ENCODE data around the gene NAV1.

The NAV1 gene

GRCh38 chr1:201566933-201567801, 28.2 kb downstream of the NAV1 start:
- H3K27ac ChIP-seq, result no peak overlapping the region
- H3K27me3 ChIP-seq, result no peaks in the 10 kb centered on the region
- no peaks in the 10 kb centered on the region for H3K36me3 ChIP-seq
- no peak overlapping the region for H3K4me3 ChIP-seq (ENCODE audit: low read depth in 1 of 2, low read length in 1 of 2)
- TF ChIP-seq CTCF (IDR thresholded peaks at IDR 0.05), result no peak
- no peaks in the 10 kb centered on the region for H3K9me3 ChIP-seq
- peaks cover 0 to 7% of the 10 kb centered on the region in 2 experiments for H3K4me1 ChIP-seq (ENCODE audit: control insufficient read depth in 1 of 2, insufficient read depth in 1 of 2, low read depth in 1 of 2, low read length in 1 of 2)

DNA sequence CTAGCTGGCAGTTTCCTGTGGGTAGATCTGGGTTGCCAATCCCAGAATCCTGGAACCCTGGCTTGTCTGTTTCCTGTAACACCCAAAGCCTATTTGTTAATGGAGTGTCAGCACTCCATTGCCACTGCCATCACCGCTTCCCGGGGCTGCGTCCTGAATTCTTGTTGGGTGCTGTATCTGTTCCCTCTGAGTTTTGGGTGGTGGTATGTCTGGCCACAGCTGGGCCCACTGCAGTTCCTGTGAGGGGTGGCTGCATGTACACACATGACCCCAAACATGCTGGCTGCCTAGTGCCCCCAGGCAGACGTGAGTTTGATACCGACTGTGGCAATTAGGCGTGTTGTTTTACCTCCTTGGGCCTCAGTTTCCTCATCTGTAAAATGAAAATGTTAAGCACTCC, 29.3 kb downstream of the NAV1 start:
- Histone ChIP-seq H3K9me3 (no peaks in the 10 kb centered on the region), H3K4me3 (ENCODE audit: low read depth in 1 of 2, low read length in 1 of 2) (no peak overlapping the region), H3K27me3 (no peaks in the 10 kb centered on the region), H3K36me3 (no peaks in the 10 kb centered on the region), H3K27ac (no peak overlapping the region), H3K4me1 (ENCODE audit: control insufficient read depth in 1 of 2, insufficient read depth in 1 of 2, low read depth in 1 of 2, low read length in 1 of 2) (peaks cover 0 to 7% of the 10 kb centered on the region in 2 experiments)
- no peak for TF ChIP-seq CTCF (IDR thresholded peaks at IDR 0.05)

- no peak overlapping the region for H3K27ac ChIP-seq
- TF ChIP-seq CTCF (IDR thresholded peaks at IDR 0.05), result no peak
- H3K27me3 ChIP-seq, result no peaks in the 10 kb centered on the region
- no peak overlapping the region for H3K4me3 ChIP-seq (ENCODE audit: low read depth in 1 of 2, low read length in 1 of 2)
- H3K4me1 ChIP-seq (ENCODE audit: control insufficient read depth in 1 of 2, insufficient read depth in 1 of 2, low read depth in 1 of 2, low read length in 1 of 2), result peaks cover 0 to 7% of the 10 kb centered on the region in 2 experiments
- no peaks in the 10 kb centered on the region for H3K9me3 ChIP-seq
- H3K36me3 ChIP-seq, result no peaks in the 10 kb centered on the region
Measured at GRCh38 chr1:201568859-201569294, 29.9 kb downstream of the NAV1 start.

GRCh38 chr1:201570181-201570885, 31.4 kb downstream of the NAV1 start:
- no peaks in the 10 kb centered on the region for H3K9me3 ChIP-seq
- H3K27me3 ChIP-seq, result no peaks in the 10 kb centered on the region
- H3K36me3 ChIP-seq, result no peaks in the 10 kb centered on the region
- H3K27ac ChIP-seq, result no peak overlapping the region
- no peak for TF ChIP-seq CTCF (IDR thresholded peaks at IDR 0.05)
- H3K4me1 ChIP-seq (ENCODE audit: control insufficient read depth in 1 of 2, insufficient read depth in 1 of 2, low read depth in 1 of 2, low read length in 1 of 2), result peaks cover 0 to 7% of the 10 kb centered on the region in 2 experiments
- no peak overlapping the region for H3K4me3 ChIP-seq (ENCODE audit: low read depth in 1 of 2, low read length in 1 of 2)

DNA sequence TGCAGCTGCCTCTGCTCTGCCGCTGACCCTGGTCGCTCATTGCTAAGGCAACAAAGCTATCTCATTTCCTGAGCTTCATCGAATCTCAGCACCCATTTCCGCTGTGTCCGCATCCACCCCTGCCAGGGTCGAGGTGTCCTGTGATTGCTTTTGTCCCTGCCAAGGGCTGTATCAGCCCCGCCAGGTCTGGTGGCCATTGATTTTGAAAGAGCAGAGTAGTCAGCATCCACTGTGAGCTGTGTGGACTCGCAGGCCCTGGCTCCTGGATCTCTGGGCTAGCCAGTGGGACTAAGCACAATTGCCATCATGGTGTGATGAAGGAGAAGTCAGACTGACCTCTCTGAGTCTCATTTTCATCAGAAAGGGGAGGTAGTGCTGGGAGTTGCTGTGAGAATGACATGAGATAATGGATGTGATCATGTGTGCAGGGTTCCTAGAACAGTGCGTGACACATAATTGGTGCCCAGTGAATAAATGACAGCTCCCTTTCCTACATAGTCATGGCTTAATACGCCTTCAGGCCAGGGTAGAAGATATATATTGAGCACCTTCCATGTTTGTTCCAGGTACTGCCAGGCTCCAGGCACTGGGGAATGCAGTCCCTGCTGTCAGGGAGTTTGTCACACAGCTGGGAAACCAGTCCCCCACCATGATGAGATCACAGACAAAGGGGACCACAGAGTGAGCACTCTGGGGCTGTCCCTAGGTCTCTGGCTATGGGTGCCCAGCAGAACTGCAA, 32.1 kb downstream of the NAV1 start:
- Histone ChIP-seq H3K27me3 (no peaks in the 10 kb centered on the region), H3K4me3 (ENCODE audit: low read depth in 1 of 2, low read length in 1 of 2) (no peak overlapping the region), H3K9me3 (no peaks in the 10 kb centered on the region), H3K36me3 (no peaks in the 10 kb centered on the region), H3K27ac (no peak overlapping the region), H3K4me1 (ENCODE audit: control insufficient read depth in 1 of 2, insufficient read depth in 1 of 2, low read depth in 1 of 2, low read length in 1 of 2) (peaks cover 0 to 7% of the 10 kb centered on the region in 2 experiments)
- no peak for TF ChIP-seq CTCF (IDR thresholded peaks at IDR 0.05)
